ENCODE measurements around the gene COL4A1.

DNA sequence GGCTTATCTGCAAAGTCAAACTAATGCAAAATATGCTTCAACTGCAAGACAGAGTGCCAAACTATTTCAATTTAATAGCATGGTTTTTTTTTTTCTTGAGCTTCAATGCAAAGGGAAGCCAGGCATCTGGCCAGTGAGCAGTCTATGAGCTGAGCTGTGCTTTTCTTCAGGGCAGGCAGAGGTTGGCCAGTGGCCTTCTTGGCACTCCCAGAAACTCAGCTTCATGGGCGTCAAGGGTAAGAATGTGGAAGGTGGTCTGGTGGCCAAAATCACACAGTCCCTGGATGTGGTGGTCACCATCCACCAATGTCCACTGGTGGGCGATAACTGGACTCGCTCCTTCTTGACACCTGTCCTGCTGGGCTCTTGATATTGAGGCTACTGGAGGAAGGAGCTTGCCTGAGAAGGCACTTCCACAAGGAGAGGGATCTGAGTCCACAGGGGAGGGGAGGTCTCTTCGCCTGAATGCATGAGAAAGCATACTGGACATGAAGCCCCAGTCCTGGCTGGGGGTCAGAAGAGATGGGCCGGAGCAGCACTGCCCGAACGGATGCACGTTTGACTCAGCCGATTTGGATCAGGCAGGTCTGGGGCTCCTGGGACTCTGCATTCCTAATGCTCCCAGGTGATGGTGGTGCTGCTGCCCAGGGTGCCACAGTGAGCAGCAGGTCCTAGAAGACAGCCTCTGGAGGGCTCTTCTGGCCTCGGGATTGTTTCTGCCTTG is 17.2 kb upstream of the COL4A1 start:
- TF ChIP-seq, protein P1, sequence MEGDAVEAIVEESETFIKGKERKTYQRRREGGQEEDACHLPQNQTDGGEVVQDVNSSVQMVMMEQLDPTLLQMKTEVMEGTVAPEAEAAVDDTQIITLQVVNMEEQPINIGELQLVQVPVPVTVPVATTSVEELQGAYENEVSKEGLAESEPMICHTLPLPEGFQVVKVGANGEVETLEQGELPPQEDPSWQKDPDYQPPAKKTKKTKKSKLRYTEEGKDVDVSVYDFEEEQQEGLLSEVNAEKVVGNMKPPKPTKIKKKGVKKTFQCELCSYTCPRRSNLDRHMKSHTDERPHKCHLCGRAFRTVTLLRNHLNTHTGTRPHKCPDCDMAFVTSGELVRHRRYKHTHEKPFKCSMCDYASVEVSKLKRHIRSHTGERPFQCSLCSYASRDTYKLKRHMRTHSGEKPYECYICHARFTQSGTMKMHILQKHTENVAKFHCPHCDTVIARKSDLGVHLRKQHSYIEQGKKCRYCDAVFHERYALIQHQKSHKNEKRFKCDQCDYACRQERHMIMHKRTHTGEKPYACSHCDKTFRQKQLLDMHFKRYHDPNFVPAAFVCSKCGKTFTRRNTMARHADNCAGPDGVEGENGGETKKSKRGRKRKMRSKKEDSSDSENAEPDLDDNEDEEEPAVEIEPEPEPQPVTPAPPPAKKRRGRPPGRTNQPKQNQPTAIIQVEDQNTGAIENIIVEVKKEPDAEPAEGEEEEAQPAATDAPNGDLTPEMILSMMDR (IDR thresholded peaks at IDR 0.05) = no peak
- no peak for TF ChIP-seq POLR2A (IDR thresholded peaks at IDR 0.05)
- no peak for TF ChIP-seq POLR2AphosphoS5 (IDR thresholded peaks at IDR 0.05; ENCODE audit: insufficient read depth in 1 of 2, low read depth in 1 of 2)

Data from vagina (tissue), 2 donors.